IPS-NIHi11 (cell line): Measurements from ENCODE around the gene TBX3.
A peak's percentile ranks its signal among the peaks of the same experiment; 100 is the strongest.

Experiments
- DNase-seq: peaks from one replicate; pipeline ENCODE4 v3.0.0; 2012; ENCODE audit warnings: mixed read lengths, low spot score

TBX3 gene

DNA sequence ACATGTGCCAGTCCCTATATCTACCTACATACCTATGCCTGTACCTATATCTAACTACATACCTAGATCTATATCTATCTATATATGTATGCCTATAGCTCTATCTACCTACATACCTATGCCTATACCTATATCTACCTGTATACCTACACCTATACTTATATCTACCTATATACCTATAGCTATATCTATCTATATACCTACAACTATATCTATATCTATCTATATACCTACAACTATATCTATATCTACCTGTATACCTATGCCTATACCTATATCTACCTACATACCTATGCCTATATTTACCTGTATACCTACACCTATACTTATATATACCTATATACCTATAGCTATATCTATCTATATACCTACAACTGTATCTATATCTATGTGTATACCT, 56.6 kb downstream of the TBX3 start:
- DNase-seq = no peak

- peak; percentile 74 for DNase-seq
Measured at GRCh38 chr12:114625294-114625851, 58.6 kb downstream of the TBX3 start.

GRCh38 chr12:114623737-114624136, 60.2 kb downstream of the TBX3 start:
- no peak for DNase-seq
